GM18870 (cell line): ENCODE results near the gene UGT1A4.
"Not testable (repeated sequence)": the region's sequence is repeated elsewhere in the genome, so short reads cannot be mapped to it uniquely, and the experiment has no call there.

ENCODE experiments used
- ATAC-seq: cut with Tn5 transposase; IDR thresholded peaks from one replicate; pipeline ENCODE4 v1.9.1; 2021; ENCODE audit warnings: moderate library complexity; ENCODE audit not compliant: unreplicated experiment

The UGT1A4 gene

GRCh38 chr2:233746475-233747282, 28.1 kb downstream of the UGT1A4 start:
- ATAC-seq: no peak

GRCh38 chr2:233747283-233747544, 28.7 kb downstream of the UGT1A4 start:
- no peak for ATAC-seq

DNA sequence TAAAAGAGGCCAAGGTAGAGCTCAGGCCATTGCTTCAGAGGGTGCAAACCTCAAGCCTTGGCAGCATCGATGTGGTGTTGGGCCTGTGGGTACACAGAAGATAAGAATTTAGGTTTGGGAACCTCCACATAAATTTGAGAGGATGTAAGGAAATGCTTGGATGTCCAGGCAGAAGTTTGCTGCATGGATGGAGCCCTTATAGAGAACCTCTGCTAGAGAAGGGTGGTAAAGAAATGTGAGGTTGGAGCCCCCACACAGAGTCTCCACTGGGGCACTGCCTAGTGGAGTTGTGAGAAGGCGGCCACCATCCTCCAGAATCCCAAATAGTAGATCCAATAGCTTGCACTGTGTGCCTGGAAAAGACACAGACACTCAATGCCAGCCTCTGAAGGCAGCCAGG, 32.2 kb downstream of the UGT1A4 start:
- ATAC-seq: not testable (repeated sequence)

DNA sequence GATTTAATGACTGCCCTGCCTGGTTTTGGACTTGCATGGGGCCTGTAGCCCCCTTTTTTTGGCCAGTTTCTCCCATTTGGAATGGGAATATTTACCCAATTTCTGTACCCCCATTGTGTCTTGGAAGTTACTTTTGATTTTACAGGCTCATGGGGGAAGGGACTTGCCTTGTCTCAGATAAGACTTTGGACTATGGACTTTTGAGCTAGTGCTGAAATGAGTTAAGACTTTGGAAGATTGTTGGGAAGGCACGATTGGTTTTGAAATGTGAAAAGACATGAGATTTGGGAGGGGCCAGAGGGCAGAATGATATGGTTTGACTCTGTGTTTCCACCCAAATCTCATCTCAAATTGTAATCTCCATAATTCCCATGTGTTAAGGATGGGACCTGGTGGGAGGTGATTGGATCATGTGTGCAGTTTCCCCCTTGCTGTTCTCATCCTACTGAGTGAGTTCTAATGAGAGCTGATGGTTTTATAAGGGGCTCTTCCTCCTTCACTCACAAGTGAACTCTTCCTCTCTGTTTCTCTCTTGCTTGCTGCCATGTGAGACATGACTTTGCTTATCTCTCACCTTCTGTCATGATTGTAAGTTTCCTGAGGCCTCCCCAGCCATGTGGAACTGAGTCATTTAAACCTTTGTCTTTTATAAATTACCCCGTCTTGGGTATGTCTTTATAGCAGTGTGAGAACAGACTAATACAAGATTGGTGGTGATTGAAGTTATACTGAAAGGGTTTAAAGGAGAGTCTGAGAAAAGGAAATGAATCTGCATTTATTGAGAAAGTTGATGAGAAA, 32.9 kb downstream of the UGT1A4 start:
- ATAC-seq: not testable (repeated sequence)

GRCh38 chr2:233754872-233755611, 36.5 kb downstream of the UGT1A4 start:
- ATAC-seq: no peak

- no peak for ATAC-seq
Measured at GRCh38 chr2:233756429-233757081, 38.0 kb downstream of the UGT1A4 start.

- no peak for ATAC-seq
Measured at GRCh38 chr2:233758141-233758540, 39.6 kb downstream of the UGT1A4 start.

DNA sequence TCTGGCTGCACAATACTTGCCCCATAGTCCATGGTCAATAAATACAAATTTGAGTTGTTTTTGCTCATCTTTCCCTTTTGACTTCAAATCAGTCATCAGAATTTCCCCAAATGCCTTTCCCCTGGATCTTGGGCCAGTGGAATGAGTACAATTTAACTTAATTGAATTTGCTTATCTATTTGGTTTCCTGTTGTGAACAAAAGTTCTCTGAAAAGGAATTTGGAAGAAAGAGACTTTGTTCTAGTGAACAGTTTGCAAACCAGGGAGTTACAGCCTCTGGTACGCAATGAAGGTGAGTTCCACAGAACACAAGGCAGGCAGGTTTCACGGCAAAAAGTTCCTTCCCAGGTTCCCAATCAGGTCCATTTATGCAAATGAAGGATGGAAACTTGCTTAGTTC, 40.3 kb downstream of the UGT1A4 start:
- no peak for ATAC-seq

- ATAC-seq: no peak
Measured at GRCh38 chr2:233760043-233760442, 41.5 kb downstream of the UGT1A4 start, which contains the start of gene UGT1A1. Gene UGT1A1 (plus strand): TSS chr2:233760270. CDS start chr2:233760288, 18 bp downstream.

DNA sequence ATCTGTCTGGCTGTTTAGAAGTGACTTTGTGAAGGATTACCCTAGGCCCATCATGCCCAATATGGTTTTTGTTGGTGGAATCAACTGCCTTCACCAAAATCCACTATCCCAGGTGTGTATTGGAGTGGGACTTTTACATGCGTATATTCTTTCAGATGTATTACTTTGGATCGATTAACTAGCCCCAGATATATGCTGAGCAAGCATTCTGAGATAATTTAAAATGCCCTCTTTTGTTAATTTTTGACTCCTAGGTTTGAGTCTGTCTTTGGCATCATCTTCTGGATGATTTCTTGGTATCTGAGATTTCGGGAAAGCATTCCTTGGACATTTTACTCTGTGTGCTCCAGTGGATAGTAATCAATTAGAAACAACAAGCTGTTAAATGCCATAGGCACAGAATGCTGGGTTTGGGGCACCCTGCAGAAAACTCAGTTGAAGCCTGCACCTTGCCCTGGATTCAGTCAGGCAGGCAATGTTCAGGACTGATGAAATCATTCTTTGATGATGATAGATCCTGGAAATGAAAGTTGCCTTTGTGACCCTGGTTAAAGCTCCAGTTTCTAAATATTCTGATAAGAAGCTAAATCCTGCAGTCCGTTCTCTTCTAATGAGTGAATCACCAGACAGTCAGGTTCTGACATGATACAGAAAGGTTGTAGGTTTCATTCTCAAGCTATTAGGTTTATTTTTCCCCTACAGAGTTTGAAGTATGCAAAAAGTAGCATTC, 42.7 kb downstream of the UGT1A4 start:
- no peak for ATAC-seq

- ATAC-seq: no peak
Measured at GRCh38 chr2:233764264-233764663, 45.7 kb downstream of the UGT1A4 start.

- no peak for ATAC-seq
Measured at GRCh38 chr2:233764761-233765160, 46.2 kb downstream of the UGT1A4 start.

- no peak for ATAC-seq
Measured at GRCh38 chr2:233766416-233766815, 47.9 kb downstream of the UGT1A4 start.

DNA sequence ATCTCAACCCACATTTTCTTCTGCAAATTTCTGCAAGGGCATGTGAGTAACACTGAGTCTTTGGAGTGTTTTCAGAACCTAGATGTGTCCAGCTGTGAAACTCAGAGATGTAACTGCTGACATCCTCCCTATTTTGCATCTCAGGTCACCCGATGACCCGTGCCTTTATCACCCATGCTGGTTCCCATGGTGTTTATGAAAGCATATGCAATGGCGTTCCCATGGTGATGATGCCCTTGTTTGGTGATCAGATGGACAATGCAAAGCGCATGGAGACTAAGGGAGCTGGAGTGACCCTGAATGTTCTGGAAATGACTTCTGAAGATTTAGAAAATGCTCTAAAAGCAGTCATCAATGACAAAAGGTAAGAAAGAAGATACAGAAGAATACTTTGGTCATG, 49.5 kb downstream of the UGT1A4 start:
- no peak for ATAC-seq

- ATAC-seq: no peak
Measured at GRCh38 chr2:233769260-233769659, 50.7 kb downstream of the UGT1A4 start.

DNA sequence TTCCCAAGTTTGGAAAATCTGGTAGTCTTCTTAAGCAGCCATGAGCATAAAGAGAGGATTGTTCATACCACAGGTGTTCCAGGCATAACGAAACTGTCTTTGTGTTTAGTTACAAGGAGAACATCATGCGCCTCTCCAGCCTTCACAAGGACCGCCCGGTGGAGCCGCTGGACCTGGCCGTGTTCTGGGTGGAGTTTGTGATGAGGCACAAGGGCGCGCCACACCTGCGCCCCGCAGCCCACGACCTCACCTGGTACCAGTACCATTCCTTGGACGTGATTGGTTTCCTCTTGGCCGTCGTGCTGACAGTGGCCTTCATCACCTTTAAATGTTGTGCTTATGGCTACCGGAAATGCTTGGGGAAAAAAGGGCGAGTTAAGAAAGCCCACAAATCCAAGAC, 53.6 kb downstream of the UGT1A4 start:
- ATAC-seq: no peak

GRCh38 chr2:233772583-233772982, 54.0 kb downstream of the UGT1A4 start:
- ATAC-seq: no peak

DNA sequence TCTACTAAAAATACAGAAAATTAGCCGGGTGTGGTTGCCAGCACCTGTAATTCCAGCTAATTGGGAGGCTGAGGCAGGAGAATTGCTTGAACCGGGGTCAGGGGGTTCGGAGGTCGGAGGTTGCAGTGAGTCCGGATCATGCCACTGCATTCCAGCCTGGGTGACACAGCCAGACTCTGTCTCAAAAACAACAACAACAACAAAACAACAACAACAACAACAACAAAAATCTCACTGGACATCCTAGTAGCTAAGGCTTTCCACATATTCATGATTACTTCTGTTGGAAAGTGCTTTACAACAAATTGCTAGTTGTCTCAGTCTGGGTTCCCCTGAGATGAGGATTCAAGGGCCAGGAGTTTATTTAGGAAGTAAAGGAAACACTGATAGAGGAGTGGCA, 55.3 kb downstream of the UGT1A4 start:
- ATAC-seq: no peak

GRCh38 chr2:233775414-233775813, 56.9 kb downstream of the UGT1A4 start:
- ATAC-seq: no peak

DNA sequence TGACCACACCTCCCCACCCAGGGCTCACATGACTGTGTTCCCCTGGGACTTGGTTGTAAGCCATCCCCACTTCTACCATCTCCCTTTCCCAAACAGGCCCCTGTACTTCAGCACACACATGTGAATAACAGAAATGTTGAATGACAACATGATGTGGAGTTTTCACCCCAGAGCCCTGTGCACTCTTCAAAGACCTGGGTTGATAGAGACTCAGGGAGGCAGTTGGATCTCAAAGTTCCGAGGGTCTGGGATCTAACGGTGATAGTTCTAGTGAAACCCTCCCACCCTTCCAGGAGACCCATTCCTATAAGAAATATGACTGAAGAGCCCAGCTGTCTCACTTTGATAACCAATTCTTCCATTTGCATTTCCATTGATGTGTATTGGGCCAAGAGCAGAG, 59.5 kb downstream of the UGT1A4 start, which contains the start of gene MROH2A:
Gene MROH2A, plus strand, starts transcription at position 301 of the 400 bp plus-strand sequence. CDS start 1,029 bp downstream, outside the sequence.
- ATAC-seq: no peak
